ENCODE results near the gene ABCF3. TPM values are rescaled to one million over a fixed set of nuclear protein-coding genes. Genes with fewer than 3 reads are reported as not detected.
"Not testable (repeated sequence)": the region's sequence is repeated elsewhere in the genome, so short reads cannot be mapped to it uniquely, and the experiment has no call there.

ABCF3 gene
- total and polyA plus RNA-seq, 5 experiments from 2014 or later, result 35.2 to 128 (median 56.3) TPM

DNA sequence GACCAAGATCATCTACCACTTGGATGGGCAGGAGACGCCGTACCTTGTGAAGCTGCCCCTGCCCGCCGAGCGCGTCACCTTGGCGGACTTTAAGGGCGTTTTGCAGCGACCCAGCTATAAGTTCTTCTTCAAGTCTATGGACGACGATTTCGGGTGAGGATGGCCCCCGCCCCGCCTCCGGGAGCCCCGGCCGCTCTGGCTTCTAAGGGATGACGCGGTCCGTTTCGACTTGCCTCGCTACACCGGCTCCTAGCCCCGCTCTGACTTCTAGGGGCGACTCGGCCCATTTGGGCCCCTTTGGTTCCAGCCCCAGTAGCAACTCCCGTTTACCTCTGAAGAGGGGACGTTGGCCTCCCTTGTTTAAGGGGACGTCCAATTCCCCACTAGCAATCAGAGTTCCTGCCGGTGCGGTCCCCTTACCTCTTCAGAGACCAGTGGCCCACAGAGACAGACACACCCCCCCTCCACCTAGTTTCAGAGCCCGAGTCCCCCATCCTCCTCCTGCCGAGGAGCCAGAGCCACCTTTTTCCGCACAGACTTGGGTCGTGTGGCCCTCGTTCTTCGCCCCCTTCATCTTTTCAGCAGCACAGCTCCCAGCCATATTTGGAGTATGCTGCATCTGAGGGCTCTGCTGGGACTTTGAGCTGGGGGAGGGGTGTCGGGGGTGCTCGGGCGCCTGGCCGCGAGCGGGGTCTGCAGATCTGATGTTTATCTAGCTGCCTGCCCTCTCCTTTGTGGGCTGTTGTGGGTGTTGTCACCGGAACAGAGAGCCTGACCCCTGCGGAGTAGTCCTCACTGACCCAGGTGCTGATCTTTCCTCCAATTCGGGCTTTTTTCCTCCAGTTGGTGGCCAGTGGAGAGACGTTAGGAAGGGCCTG is 30.1 kb upstream of the ABCF3 start:
- Mint-ChIP-seq H3K27me3 (no peaks in the 10 kb centered on the region), H3K4me1 (peaks cover 20 to 40% (median 38%) of the 10 kb centered on the region in 4 donors), H3K36me3 (no peaks in the 10 kb centered on the region), H3K9me3 (no peaks in the 10 kb centered on the region), H3K4me3 (peak overlapping the region; percentile 84 to 99 (median 96)), H3K27ac (peak overlapping the region; percentile 67 to 95 (median 88))
- POLR2A ChIA-PET, result interaction anchor here (1.2 to 1.8 kb wide), 2 partner anchors 21 to 30 kb away, joined by 4 to 18 read pairs; partner anchors contain the start of genes ABCF3 and EIF2B5
- DNase-seq, result peak in 9 of 10 donors; percentile 25 to 70 (median 39)
- peak; percentile 67 to 68 for ATAC-seq

GRCh38 chr3:184156522-184156955 is 29.5 kb upstream of the ABCF3 start:
- H3K36me3 Mint-ChIP-seq, result no peaks in the 10 kb centered on the region
- no peak for DNase-seq
- peaks cover 22 to 44% (median 42%) of the 10 kb centered on the region in 4 donors for H3K4me1 Mint-ChIP-seq
- no peak for ATAC-seq
- POLR2A ChIA-PET, result interaction anchor here (1.2 to 1.8 kb wide), 2 partner anchors 22 to 29 kb away, joined by 4 to 18 read pairs; partner anchors contain the start of genes ABCF3 and EIF2B5
- H3K27me3 Mint-ChIP-seq, result no peaks in the 10 kb centered on the region
- peak overlapping the region in 9 of 10 donors; percentile 50 to 95 (median 87) for H3K27ac Mint-ChIP-seq
- H3K4me3 Mint-ChIP-seq, result peak overlapping the region; percentile 84 to 99 (median 96)
- no peaks in the 10 kb centered on the region for H3K9me3 Mint-ChIP-seq

DNA sequence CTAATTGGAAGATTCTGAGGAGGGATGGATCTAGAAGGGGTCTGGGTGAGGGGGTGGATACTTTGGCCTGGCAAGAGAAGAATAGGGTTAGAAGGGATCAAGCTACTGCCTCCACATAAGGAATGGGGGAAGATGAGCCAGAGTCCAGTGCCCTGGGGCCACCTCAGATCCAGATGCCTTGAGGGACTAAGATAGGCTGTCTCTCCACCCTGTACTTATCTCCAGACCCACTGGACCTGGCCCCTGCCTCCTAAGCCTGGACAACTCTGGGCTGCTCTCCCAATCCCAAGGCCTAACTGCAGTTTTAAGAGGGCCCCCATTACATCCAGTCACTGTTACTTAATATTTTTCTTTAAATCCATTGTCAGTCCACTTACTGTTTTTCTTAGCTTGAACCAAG is 28.8 kb upstream of the ABCF3 start:
- peaks cover 0 to 3% (median 0%) of the 10 kb centered on the region in 3 donors for H3K36me3 Mint-ChIP-seq

GRCh38 chr3:184158404-184158803 is 27.6 kb upstream of the ABCF3 start:
- peaks cover 0 to 13% (median 0%) of the 10 kb centered on the region in 3 donors for H3K36me3 Mint-ChIP-seq
- DNase-seq (no peak), ATAC-seq (no peak)
- POLR2A ChIA-PET, result no interaction called here
- peaks cover 24 to 48% (median 44%) of the 10 kb centered on the region in 4 donors for H3K4me1 Mint-ChIP-seq
- no peaks in the 10 kb centered on the region for H3K27me3 Mint-ChIP-seq
- no peak overlapping the region for H3K4me3 Mint-ChIP-seq
- peak overlapping the region in 2 of 10 donors; percentile 5 to 81 for H3K27ac Mint-ChIP-seq
- H3K9me3 Mint-ChIP-seq, result no peaks in the 10 kb centered on the region

More for the DNA sequence above, 28.8 kb upstream of the ABCF3 start:
- H3K27ac Mint-ChIP-seq, result peak overlapping the region in 9 of 10 donors; percentile 21 to 86 (median 40)
- POLR2A ChIA-PET, result no interaction called here
- H3K4me3 Mint-ChIP-seq, result peak overlapping the region; percentile 84 to 99 (median 96)
- H3K4me1 Mint-ChIP-seq, result peaks cover 24 to 48% (median 44%) of the 10 kb centered on the region in 4 donors
- DNase-seq, result no peak
- H3K27me3 Mint-ChIP-seq, result no peaks in the 10 kb centered on the region
- H3K9me3 Mint-ChIP-seq, result no peaks in the 10 kb centered on the region
- ATAC-seq, result no peak

GRCh38 chr3:184160456-184160855 is 25.5 kb upstream of the ABCF3 start:
- DNase-seq (no peak), ATAC-seq (no peak)
- POLR2A ChIA-PET, result no interaction called here
- Mint-ChIP-seq H3K4me1 (peaks cover 27 to 48% (median 41%) of the 10 kb centered on the region in 4 donors), H3K27ac (peak overlapping the region in 1 of 10 donors; percentile 25), H3K36me3 (peaks cover 0 to 27% (median 0%) of the 10 kb centered on the region in 3 donors), H3K4me3 (no peak overlapping the region), H3K9me3 (no peaks in the 10 kb centered on the region), H3K27me3 (no peaks in the 10 kb centered on the region)

DNA sequence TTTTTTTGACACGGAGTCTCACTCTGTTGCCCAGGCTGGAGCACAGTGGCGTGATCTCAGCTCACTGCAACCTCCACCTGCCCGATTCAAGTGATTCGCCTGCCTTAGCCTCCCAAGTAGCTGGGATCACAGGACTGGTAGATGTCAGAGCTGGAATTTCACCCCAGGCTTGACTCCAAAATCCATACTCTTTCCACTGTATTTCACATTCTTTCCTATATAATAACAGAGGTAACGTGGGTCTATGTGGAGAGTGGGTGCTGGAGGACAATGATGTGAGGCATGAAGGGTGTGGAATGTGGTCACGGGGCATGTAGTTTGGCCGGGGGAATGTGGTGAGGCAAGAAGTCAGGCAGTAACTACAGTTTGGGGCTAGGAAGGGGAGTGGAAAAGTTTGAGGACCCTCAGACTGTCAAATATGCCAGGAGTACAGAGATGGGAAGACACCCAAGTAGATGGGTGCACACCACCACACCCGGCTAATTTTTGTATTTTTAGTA is 23.4 kb upstream of the ABCF3 start:
- H3K27me3 Mint-ChIP-seq, H3K4me3 Mint-ChIP-seq, DNase-seq, ATAC-seq, POLR2A ChIA-PET, H3K9me3 Mint-ChIP-seq: not testable (repeated sequence)
- H3K36me3 Mint-ChIP-seq, result peaks cover 0 to 35% (median 3%) of the 10 kb centered on the region in 3 donors
- peak overlapping the region in 1 of 10 donors; percentile 25 for H3K27ac Mint-ChIP-seq
- H3K4me1 Mint-ChIP-seq, result peaks cover 17 to 28% (median 24%) of the 10 kb centered on the region in 4 donors

DNA sequence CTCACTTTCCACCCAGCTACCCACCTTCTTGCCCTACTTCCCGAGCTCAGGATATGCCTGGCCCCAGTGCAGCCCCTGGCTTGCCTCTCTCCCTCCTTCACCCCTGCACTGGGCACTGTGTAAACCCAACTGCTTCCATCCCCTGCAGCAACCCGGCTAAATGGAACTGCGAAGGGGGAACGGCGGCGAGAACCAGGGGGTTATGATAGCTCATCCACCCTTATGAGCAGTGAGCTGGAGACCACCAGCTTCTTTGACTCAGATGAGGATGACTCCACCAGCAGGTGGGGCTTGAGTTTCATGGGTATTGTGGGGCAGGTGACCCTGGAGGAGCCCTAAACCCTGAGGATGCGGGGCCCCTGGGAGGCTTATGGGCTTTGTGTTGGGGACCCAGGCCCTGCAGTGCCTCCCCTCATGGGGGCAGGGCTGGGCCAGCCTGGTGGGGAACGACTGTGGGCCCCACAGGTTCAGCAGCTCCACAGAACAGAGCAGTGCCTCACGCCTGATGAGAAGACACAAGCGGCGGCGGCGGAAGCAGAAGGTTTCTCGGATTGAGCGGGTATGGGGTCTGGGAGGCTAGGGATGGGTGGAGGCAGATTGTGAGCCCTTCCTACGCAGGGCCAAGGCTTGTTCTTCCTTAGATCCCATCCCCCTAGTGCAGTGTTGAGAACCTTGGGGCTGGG is 21.2 kb upstream of the ABCF3 start:
- Mint-ChIP-seq H3K4me1 (peaks cover 9 to 19% (median 15%) of the 10 kb centered on the region in 4 donors), H3K36me3 (peaks cover 0 to 42% (median 3%) of the 10 kb centered on the region in 3 donors)

DNA sequence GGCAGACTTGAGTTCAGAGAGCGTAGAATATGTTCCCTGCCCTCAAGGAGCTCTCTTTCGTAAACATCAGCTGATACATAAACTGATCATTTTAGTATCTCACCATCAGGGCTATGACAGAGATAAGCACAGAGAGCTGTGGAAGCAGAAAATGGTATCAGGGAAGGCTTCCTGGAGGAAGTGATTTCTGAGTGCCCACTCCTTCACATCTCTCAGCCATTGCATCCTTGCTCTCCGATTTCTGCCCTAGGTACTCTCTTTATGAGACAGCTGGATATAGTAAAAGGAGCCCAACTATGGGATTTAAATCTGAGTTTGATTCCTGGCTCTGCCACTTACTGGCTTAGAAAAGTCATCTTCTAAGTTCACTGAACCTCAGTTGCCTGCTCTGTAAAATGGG is 20.5 kb upstream of the ABCF3 start:
- Mint-ChIP-seq H3K27me3 (no peaks in the 10 kb centered on the region), H3K27ac (no peak overlapping the region), H3K9me3 (no peaks in the 10 kb centered on the region), H3K36me3 (peaks cover 0 to 46% (median 3%) of the 10 kb centered on the region in 3 donors), H3K4me1 (peaks cover 3 to 13% (median 10%) of the 10 kb centered on the region in 4 donors), H3K4me3 (no peak overlapping the region)
- POLR2A ChIA-PET, result no interaction called here
- no peak for ATAC-seq
- no peak for DNase-seq

More for the DNA sequence above, 21.2 kb upstream of the ABCF3 start:
- no peaks in the 10 kb centered on the region for H3K27me3 Mint-ChIP-seq
- H3K9me3 Mint-ChIP-seq, result no peaks in the 10 kb centered on the region
- H3K27ac Mint-ChIP-seq, result no peak overlapping the region
- no peak for ATAC-seq
- POLR2A ChIA-PET, result no interaction called here
- no peak overlapping the region for H3K4me3 Mint-ChIP-seq
- DNase-seq, result no peak

DNA sequence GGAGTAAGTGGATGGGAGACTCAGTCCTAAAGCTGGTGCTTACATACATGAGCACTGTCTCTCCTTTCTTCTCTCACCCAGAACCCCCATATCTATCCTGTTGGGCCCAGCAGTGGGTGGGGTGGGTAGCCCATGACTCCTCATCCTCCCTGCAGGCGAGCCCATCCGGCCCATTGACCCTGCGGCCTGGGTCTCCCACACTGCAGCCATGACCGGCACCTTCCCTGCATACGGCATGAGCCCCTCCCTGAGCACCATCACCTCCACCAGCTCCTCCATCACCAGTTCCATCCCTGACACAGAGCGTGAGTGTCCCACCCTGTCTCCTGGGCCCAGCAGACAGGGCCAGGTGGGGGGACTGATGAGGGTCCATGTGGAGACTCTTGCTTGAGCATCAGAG is 19.3 kb upstream of the ABCF3 start:
- no peak overlapping the region for H3K27ac Mint-ChIP-seq
- peaks cover 0 to 12% (median 4%) of the 10 kb centered on the region in 4 donors for H3K4me1 Mint-ChIP-seq
- no peak overlapping the region for H3K4me3 Mint-ChIP-seq
- peaks cover 0 to 49% (median 7%) of the 10 kb centered on the region in 3 donors for H3K36me3 Mint-ChIP-seq
- no peaks in the 10 kb centered on the region for H3K9me3 Mint-ChIP-seq
- DNase-seq (no peak), ATAC-seq (no peak)
- H3K27me3 Mint-ChIP-seq, result no peaks in the 10 kb centered on the region
- POLR2A ChIA-PET, result no interaction called here

DNA sequence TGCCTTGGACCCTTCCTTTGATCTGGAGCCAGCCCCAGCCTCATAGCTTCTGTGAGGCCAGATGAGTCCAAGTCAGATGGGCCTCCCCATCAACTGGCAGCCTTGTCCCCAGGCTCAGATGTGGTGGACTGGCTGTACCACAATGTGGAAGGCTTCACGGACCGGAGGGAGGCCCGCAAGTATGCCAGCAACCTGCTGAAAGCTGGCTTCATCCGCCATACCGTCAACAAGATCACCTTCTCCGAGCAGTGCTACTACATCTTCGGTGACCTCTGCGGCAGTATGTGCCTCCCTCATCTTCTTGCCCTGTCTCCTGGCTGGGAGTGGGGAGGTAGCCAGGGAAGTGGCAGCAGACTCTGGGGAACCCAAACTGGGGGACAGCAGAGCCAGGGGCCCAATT is 18.2 kb upstream of the ABCF3 start:
- ATAC-seq, result no peak
- Mint-ChIP-seq H3K36me3 (peaks cover 0 to 41% (median 7%) of the 10 kb centered on the region in 3 donors), H3K27me3 (no peaks in the 10 kb centered on the region), H3K4me1 (peaks cover 0 to 9% (median 2%) of the 10 kb centered on the region in 4 donors), H3K9me3 (no peaks in the 10 kb centered on the region), H3K27ac (no peak overlapping the region), H3K4me3 (no peak overlapping the region)
- no peak for DNase-seq
- POLR2A ChIA-PET, result no interaction called here

GRCh38 chr3:184168363-184169120 is 17.5 kb upstream of the ABCF3 start:
- POLR2A ChIA-PET, result interaction anchor here (1.4 kb wide), 1 partner anchor 18 kb away, joined by 3 read pairs; the partner anchor contains the start of gene ABCF3
- no peak overlapping the region for H3K27ac Mint-ChIP-seq
- H3K4me1 Mint-ChIP-seq, result peaks cover 0 to 12% (median 2%) of the 10 kb centered on the region in 4 donors
- H3K27me3 Mint-ChIP-seq, result no peaks in the 10 kb centered on the region
- no peaks in the 10 kb centered on the region for H3K9me3 Mint-ChIP-seq
- DNase-seq (no peak), ATAC-seq (no peak)
- H3K4me3 Mint-ChIP-seq, result no peak overlapping the region
- peaks cover 0 to 35% (median 7%) of the 10 kb centered on the region in 3 donors for H3K36me3 Mint-ChIP-seq

Data from naive thymus-derived CD8-positive, alpha-beta T cell (primary cell).